Measurements from ENCODE around the gene APOL4.
"Not testable (repeated sequence)": the region's sequence is repeated elsewhere in the genome, so short reads cannot be mapped to it uniquely, and the experiment has no call there.

APOL4 gene

DNA sequence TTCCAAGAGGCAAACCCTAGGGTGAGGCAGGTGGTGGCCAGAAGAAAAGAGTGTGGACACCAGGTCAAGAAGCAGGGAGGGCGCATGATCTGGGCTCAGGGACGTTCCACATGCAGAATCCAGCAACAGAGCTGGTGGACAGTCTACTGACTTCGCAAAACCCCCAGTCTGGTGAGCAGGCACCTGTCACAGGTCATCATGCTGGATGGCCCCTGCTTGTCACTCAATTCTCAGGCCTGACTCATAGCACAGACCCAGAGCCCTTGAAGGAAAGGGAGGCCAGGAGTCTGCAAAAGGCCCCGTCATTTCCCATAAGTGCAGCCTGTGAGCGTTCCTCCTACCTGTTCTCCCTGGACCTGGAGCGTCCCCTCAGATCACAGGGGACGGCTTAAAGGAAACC is 18.2 kb downstream of the APOL4 start:
- DNase-seq (ENCODE audit: low spot score), result no peak

DNA sequence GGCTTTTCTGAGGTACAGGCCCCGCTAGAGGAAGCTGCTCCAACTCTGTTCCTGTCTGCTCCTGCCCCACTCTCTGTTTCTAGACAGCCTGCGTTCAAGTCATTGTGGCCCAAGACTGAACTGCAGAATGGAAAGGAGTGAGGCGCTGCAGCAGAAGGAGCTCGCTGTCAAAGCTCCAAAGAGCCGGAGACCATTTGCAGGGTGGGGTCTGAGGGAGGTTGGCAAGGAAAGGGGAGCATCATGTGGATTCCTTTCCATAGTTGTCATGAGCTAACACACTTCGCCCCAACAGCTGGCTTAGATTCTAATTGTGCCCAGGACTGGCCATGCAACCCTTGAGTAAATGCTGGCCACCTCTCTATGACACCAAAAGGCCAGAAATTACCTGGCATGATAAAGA is 18.8 kb downstream of the APOL4 start:
- peak; percentile 41 for DNase-seq (ENCODE audit: low spot score)

GRCh38 chr22:36182056-36182455 is 19.6 kb downstream of the APOL4 start:
- DNase-seq (ENCODE audit: low spot score), result no peak

GRCh38 chr22:36180928-36181327 is 20.7 kb downstream of the APOL4 start:
- DNase-seq (ENCODE audit: low spot score), result no peak

DNA sequence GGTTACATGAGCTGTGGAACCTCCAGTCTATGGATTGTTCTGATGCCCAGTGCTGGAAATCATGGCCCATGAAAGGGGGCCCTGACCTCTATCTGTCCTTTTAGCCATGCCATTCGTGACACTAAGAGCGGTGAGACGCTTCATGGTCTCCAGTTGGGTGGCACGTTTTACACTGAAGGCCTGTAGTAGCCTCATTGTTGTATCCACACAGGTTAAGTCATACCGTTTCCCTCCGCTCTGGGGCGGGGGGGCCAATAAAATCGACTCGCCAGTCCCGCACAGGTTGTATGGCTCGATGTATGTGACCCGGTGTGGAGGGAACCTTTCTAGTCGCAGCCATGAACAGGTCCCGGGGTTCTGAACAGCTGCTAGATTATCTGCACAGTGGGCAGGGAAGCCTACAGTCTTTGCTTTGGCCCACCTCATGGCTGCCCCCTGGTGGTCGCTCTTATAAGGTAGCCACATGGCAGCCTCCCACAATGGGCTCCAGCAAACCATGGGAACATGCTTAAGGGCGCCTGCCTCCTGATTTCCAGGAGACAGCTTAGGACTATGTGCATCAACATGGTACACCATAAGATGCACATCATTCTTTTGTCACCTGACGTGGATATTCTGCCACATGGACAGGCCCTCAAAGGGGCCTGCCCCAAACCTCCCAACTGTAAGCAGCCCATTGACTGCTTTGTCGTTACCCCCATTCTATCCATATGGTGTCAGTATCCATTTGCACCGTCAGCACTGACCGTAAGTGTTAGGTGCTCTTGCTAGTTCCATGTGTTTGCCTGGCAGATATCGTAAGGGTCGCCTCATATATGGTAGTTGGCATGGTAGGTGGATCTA is 21.4 kb downstream of the APOL4 start:
- peak; percentile 89 for DNase-seq (ENCODE audit: low spot score)

GRCh38 chr22:36177160-36177559 is 24.4 kb downstream of the APOL4 start:
- DNase-seq (ENCODE audit: low spot score), result no peak

DNA sequence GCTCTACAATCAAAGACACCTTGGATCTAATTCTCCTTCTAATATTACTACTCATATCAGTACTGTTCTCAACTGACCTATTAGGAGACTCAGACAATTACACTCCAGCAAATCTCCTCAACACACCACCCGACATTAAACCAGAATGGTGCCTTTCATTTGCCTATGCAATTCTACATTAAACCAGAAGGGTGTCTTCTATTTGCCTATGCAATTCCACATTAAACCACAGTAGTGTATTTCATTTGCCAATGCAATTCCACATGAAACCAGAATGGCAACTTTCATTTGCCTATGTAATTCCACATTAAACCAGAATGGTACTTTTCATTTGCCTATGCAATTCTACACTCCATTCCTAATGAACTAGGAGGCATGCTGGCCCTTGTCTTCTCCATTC is 25.7 kb downstream of the APOL4 start:
- DNase-seq (ENCODE audit: low spot score), result no peak

GRCh38 chr22:36171941-36172340 is 29.7 kb downstream of the APOL4 start:
- no peak for DNase-seq (ENCODE audit: low spot score)

DNA sequence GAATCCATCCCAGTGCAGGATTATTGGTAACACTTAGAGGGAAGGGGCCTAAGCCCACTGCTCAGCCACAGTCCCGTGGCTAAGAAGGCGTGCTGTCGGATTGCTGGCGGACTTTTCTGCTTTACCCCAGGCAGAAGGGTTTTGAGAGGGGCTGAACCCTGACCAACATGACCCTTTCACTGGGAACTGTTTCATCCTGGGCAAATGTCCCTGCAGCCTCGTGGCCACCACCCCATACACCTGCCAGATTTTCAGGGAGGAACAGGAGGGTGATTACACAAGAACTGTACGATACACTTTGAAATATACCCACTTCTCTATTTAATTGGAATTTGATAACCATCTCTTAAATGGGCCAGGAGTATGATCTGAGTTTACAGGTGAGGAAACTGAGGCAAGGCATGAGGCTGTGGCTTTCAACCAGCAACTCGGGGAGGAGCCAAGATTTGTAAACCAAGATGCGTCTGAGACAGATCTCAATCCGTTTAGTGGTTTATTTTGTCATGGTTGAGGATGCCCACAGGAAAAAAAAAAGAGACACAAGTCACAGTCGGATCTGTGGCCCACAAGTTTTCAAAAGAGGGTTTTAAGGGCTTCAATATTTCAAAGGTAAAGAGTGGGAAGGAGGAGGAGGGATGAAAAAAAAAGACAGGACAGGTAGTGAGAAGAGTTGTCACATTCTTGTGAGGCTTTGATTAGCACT is 34.9 kb downstream of the APOL4 start:
- no peak for DNase-seq (ENCODE audit: low spot score)

DNA sequence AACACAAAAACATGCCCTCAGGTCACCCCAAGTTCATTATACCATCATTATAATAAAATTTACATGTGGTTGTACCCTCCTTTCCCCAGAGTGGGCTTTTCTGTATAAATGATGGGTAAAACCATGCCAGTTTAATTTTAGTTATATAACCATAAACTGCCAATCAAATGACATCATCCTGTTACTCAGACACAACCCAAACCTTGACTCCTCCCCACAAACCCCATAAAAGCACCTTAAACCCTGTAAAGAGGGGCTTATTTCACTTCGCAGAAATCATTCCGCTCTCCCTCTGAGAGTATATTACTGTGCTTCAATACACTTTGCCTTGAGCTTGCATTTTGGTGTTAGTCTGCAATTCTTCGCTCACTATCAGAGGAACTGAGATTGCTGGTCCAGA is 35.5 kb downstream of the APOL4 start:
- no peak for DNase-seq (ENCODE audit: low spot score)

DNA sequence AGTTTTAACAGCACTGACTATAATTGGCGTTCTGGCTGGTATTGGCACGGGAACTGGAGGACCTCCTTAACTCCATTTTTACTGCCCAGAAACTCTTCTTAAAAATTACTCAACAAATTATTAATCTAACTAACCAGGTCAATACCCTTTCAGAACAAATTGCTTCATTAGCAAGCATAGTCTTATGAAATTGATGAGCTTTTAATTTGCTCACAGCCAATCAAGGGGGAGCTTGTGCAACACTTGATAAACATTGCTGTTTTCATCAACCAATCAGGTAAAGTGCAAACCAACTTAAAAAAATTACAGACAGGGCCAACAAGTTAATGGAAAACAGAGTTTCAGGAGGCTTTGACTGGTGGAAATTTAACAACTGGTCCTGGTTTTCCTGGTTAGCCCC is 36.5 kb downstream of the APOL4 start:
- no peak for DNase-seq (ENCODE audit: low spot score)

GRCh38 chr22:36164621-36165020 is 37.0 kb downstream of the APOL4 start:
- no peak for DNase-seq (ENCODE audit: low spot score)

DNA sequence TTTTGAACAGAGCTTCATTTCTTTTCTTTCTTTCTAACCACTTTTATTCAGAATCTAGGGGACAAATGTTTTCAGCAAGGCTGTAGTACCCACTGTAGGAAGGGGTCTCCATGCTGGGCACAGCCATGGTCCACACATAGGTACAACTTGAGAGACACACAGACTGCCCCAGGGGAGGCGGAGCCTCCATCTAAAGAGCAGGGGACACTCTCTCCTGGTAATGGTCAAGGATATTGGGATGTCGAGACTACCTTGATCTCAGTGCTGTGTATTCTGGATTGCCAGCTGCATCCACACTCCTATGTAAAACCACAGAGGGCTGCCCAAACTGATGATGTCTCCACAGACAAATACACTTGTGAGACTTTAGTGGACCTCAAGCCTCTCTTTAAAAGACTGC is 38.1 kb downstream of the APOL4 start:
- DNase-seq (ENCODE audit: low spot score), result no peak

DNA sequence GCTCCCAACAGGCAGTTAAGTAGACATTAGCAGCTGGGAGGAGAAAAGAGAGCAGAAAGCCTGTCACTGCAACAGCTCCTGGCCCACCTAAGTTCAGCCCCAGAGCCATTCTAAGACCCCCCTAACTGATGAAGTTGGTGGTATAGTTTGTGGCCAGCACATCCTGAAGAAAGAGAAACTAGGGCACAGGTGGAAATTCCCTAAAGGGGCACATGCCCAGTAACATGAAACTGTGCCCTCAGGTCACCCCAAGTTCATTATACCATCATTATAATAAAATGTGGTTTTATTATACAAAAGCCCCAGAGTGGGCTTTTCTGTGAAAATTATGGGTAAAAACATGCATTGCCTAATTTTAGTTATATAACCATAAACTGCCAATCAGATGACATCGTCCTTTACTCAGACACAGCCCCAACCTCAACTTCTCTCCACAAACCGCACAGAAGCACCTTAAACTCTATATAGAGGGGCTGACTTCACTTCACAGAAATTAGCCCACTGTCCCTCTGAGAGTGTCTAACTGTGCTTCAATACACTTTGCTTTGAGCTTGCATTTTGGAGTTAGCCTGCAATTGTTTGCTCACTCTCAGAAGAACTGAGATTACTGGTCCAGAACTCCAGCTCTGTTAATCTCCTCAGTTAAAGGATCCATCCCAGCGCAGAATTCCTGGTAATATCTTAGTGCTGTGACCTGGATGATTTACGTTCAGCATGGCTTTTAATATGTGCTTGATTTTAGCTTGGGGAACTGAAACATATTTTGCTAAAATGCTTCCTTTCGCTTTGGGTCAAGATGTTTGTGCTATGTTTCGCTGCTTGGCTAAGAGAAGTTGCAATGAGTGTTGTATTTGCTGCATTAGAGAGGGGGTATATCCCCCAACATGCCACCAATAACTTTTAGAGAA is 39.2 kb downstream of the APOL4 start:
- DNase-seq (ENCODE audit: low spot score), result no peak

GRCh38 chr22:36161793-36162126 is 39.8 kb downstream of the APOL4 start:
- not testable (repeated sequence) for DNase-seq (ENCODE audit: low spot score)

DNA sequence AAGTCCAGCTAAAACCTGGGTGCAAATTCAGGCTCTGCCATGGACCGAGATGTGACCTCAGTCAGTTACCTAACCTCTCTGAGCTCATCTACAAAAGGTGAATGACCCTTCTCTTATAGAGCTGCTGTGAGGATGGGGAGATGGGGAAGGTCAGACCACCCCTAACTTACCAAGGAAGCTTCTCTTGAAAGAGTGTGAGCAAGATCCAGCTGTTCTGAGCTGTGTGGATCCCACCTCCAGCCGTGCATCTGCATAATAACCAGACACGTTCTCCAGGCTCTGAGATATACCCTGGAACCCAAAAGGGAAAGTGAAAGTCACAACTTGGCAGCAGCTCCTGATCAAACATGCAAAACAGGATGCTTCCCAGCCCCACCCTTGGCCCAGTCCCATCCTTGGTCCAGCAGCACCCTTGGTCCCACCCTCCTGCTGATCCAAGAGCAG is 41.1 kb downstream of the APOL4 start, which contains the start of gene APOL3:
Gene APOL3 (minus strand): TSS at position 257 of the 444 bp plus-strand sequence. CDS start 11,700 bp downstream, outside the sequence.
- DNase-seq (ENCODE audit: low spot score), result peak; percentile 70

GRCh38 chr22:36156515-36157419 is 44.8 kb downstream of the APOL4 start:
- DNase-seq (ENCODE audit: low spot score), result peak; percentile 89

- no peak for DNase-seq (ENCODE audit: low spot score)
Observed at GRCh38 chr22:36156119-36156514, 45.5 kb downstream of the APOL4 start.

- DNase-seq (ENCODE audit: low spot score), result peak; percentile 62
Observed at GRCh38 chr22:36155702-36156101, 45.9 kb downstream of the APOL4 start.

GRCh38 chr22:36154423-36154945 is 47.1 kb downstream of the APOL4 start:
- DNase-seq (ENCODE audit: low spot score), result no peak

All from GM03348 (cell line).